MM.1S (cell line): ENCODE results near the gene SCG3.

Experiments used
- DNase-seq: peaks from one replicate; pipeline ENCODE4 v3.0.0-alpha.2; 2015
- H2AFZ ChIP-seq: fragments of 300-600 bp; sonication (generic); 2 replicates; pipeline ENCODE4 v1.6.0; 2016; ENCODE audit warnings: antibody characterized with exemption, low read length
- H3F3A ChIP-seq: fragments of 300-600 bp; sonication (generic); 2 replicates; pipeline ENCODE4 v1.6.1; 2016; ENCODE audit warnings: mild to moderate bottlenecking, antibody characterized with exemption, low read length, moderate library complexity, mixed read lengths; ENCODE audit not compliant: insufficient read depth
- H3K27ac ChIP-seq: fragments of 300-600 bp; sonication (generic); 2 replicates; pipeline ENCODE4 v1.5.1; 2016; ENCODE audit warnings: mild to moderate bottlenecking, low read length
- H3K27me3 ChIP-seq: fragments of 300-600 bp; sonication (generic); replicated peaks from 2 replicates; pipeline ENCODE4 v1.6.0; 2016; ENCODE audit warnings: low read length; ENCODE audit not compliant: insufficient read depth
- H3K36me3 ChIP-seq: fragments of 300-600 bp; sonication (generic); replicated peaks from 2 replicates; pipeline ENCODE4 v1.6.1; 2016; ENCODE audit warnings: mild to moderate bottlenecking, low read length, mixed read lengths; ENCODE audit not compliant: insufficient read depth
- H3K4me1 ChIP-seq: fragments of 300-600 bp; sonication (generic); 2 replicates; pipeline ENCODE4 v1.6.1; 2016; ENCODE audit warnings: low read length, mixed read lengths
- H3K4me2 ChIP-seq: fragments of 300-600 bp; sonication (generic); 2 replicates; pipeline ENCODE4 v1.6.0; 2016; ENCODE audit warnings: low read depth, low read length
- H3K4me3 ChIP-seq: fragments of 300-600 bp; sonication (generic); 2 replicates; pipeline ENCODE4 v1.5.1; 2016; ENCODE audit warnings: low read length, mixed read lengths
- H3K79me2 ChIP-seq: fragments of 300-600 bp; sonication (generic); 2 replicates; pipeline ENCODE4 v1.6.1; 2016; ENCODE audit warnings: mixed run types, low read length, mixed read lengths
- H3K9ac ChIP-seq: fragments of 300-600 bp; sonication (generic); 2 replicates; pipeline ENCODE4 v1.6.1; 2016; ENCODE audit warnings: low read length, mixed read lengths
- H3K9me2 ChIP-seq: fragments of 300-600 bp; sonication (generic); replicated peaks from 2 replicates; pipeline ENCODE4 v1.6.1; 2016; ENCODE audit warnings: mild to moderate bottlenecking, low read length, mixed read lengths; ENCODE audit not compliant: insufficient read depth
- H3K9me3 ChIP-seq: fragments of 300-600 bp; sonication (generic); replicated peaks from 2 replicates; pipeline ENCODE4 v1.6.1; 2016; ENCODE audit warnings: mild to moderate bottlenecking, low read length, mixed read lengths; ENCODE audit not compliant: insufficient read depth
- H4K20me1 ChIP-seq: fragments of 300-600 bp; sonication (generic); 2 replicates; pipeline ENCODE4 v1.6.1; 2016; ENCODE audit warnings: mild to moderate bottlenecking, low read length, moderate library complexity, mixed read lengths; ENCODE audit not compliant: insufficient read depth
- CTCF ChIP-seq: fragments of 300-600 bp; sonication (generic); IDR thresholded peaks from 2 replicates; pipeline ENCODE4 v1.5.1; 2016; ENCODE audit warnings: antibody characterized with exemption, low read length, mixed read lengths
- EZH2 ChIP-seq: fragments of 300-600 bp; sonication (generic); optimal IDR thresholded peaks from 2 replicates; pipeline ENCODE3; 2017; ENCODE audit warnings: low read depth, mild to moderate bottlenecking, antibody characterized with exemption, low read length, mixed read lengths
- EZH2phosphoT487 ChIP-seq: fragments of 300-600 bp; sonication (generic); IDR thresholded peaks from 2 replicates; pipeline ENCODE4 v1.6.1; 2018; ENCODE audit warnings: antibody characterized with exemption, low read length

SCG3 gene

GRCh38 chr15:51672913-51673857, 8.1 kb upstream of the SCG3 start:
- no peaks in the 10 kb centered on the region for H3K36me3 ChIP-seq
- no peaks in the 10 kb centered on the region for H3K27me3 ChIP-seq
- no peaks in the 10 kb centered on the region for H3K9me3 ChIP-seq
- no peaks in the 10 kb centered on the region for H3K79me2 ChIP-seq
- H3K9ac ChIP-seq = no peak overlapping the region
- H4K20me1 ChIP-seq = no peaks in the 10 kb centered on the region
- H3K4me3 ChIP-seq = no peak overlapping the region
- no peak overlapping the region for H3K27ac ChIP-seq
- TF ChIP-seq EZH2phosphoT487 (no peak), CTCF (no peak), EZH2 (no peak)
- no peaks in the 10 kb centered on the region for H3K4me1 ChIP-seq
- DNase-seq = no peak
- H2AFZ ChIP-seq = no peak overlapping the region
- no peaks in the 10 kb centered on the region for H3F3A ChIP-seq
- no peak overlapping the region for H3K4me2 ChIP-seq
- no peaks in the 10 kb centered on the region for H3K9me2 ChIP-seq

GRCh38 chr15:51675234-51675633, 6.1 kb upstream of the SCG3 start:
- TF ChIP-seq EZH2 (no peak), EZH2phosphoT487 (no peak), CTCF (no peak)
- Histone ChIP-seq H3K9me2 (no peaks in the 10 kb centered on the region), H3K27ac (no peak overlapping the region), H3K9me3 (no peaks in the 10 kb centered on the region), H3K9ac (no peak overlapping the region), H3K36me3 (no peaks in the 10 kb centered on the region), H3K4me1 (no peaks in the 10 kb centered on the region), H3K79me2 (no peaks in the 10 kb centered on the region), H2AFZ (no peak overlapping the region), H4K20me1 (no peaks in the 10 kb centered on the region), H3F3A (no peaks in the 10 kb centered on the region), H3K4me2 (no peak overlapping the region), H3K27me3 (no peaks in the 10 kb centered on the region), H3K4me3 (no peak overlapping the region)
- DNase-seq = no peak

- no peaks in the 10 kb centered on the region for H3K9me3 ChIP-seq
Observed at GRCh38 chr15:51677021-51677420, 4.3 kb upstream of the SCG3 start.

GRCh38 chr15:51677452-51677851, 3.9 kb upstream of the SCG3 start:
- TF ChIP-seq EZH2 (no peak), CTCF (no peak), EZH2phosphoT487 (no peak)
- Histone ChIP-seq H3K9me2 (no peaks in the 10 kb centered on the region), H3K27me3 (no peaks in the 10 kb centered on the region), H3K9me3 (no peaks in the 10 kb centered on the region), H3K4me2 (no peak overlapping the region), H3K27ac (no peak overlapping the region), H3K9ac (no peak overlapping the region), H2AFZ (no peak overlapping the region), H3K4me1 (no peaks in the 10 kb centered on the region), H3K79me2 (no peaks in the 10 kb centered on the region), H3K36me3 (no peaks in the 10 kb centered on the region), H3F3A (no peaks in the 10 kb centered on the region), H3K4me3 (no peak overlapping the region), H4K20me1 (no peaks in the 10 kb centered on the region)
- no peak for DNase-seq

More at GRCh38 chr15:51677021-51677420, 4.3 kb upstream of the SCG3 start:
- no peak for DNase-seq
- no peak for TF ChIP-seq EZH2
- H3K4me2 ChIP-seq = no peak overlapping the region
- no peak overlapping the region for H2AFZ ChIP-seq
- H3K79me2 ChIP-seq = no peaks in the 10 kb centered on the region
- no peak overlapping the region for H3K4me3 ChIP-seq
- H4K20me1 ChIP-seq = no peaks in the 10 kb centered on the region
- no peaks in the 10 kb centered on the region for H3K4me1 ChIP-seq
- H3K36me3 ChIP-seq = no peaks in the 10 kb centered on the region
- H3K9ac ChIP-seq = no peak overlapping the region
- no peaks in the 10 kb centered on the region for H3K27me3 ChIP-seq
- H3F3A ChIP-seq = no peaks in the 10 kb centered on the region
- H3K27ac ChIP-seq = no peak overlapping the region
- H3K9me2 ChIP-seq = no peaks in the 10 kb centered on the region
